Measurements from ENCODE around the gene KATNAL2. TPM values are rescaled to one million over a fixed set of nuclear protein-coding genes. Genes with fewer than 3 reads are reported as not detected.

Gene KATNAL2
- total and polyA plus RNA-seq, 10 of the 15 experiments (the other 5 are each of a cell fraction or from before 2014, with no cell fraction given) = 0.20 to 2.4 (median 1.7) TPM

GRCh38 chr18:47087676-47088075 lies 170.3 kb downstream of the KATNAL2 start:
- intact Hi-C loops (cut with micrococcal nuclease; ENCODE audit: unreplicated experiment) = no loop called here
- Histone ChIP-seq H3K4me1 (ENCODE audit: control insufficient read depth, insufficient read depth, low read length) (no peaks in the 10 kb centered on the region), H3K9ac (ENCODE audit: control insufficient read depth, insufficient read depth, low read length) (no peak overlapping the region), H3K4me2 (ENCODE audit: control insufficient read depth, insufficient read depth) (no peak overlapping the region), H3K9me3 (replicated peaks; ENCODE audit: control insufficient read depth, insufficient read depth, low read length) (no peaks in the 10 kb centered on the region), H2AFZ (ENCODE audit: control insufficient read depth, low read depth, low read length) (no peak overlapping the region), H3K27ac (ENCODE audit: control insufficient read depth, insufficient read depth) (no peak overlapping the region), H3K79me2 (ENCODE audit: control insufficient read depth, insufficient read depth, low read length) (no peaks in the 10 kb centered on the region), H4K20me1 (ENCODE audit: control insufficient read depth, insufficient read depth) (no peaks in the 10 kb centered on the region), H3K27me3 (replicated peaks in 1 of 2; ENCODE audit: control insufficient read depth in 2 of 2, insufficient read depth in 2 of 2, low read length in 1 of 2) (no peaks in the 10 kb centered on the region), H3K4me3 (no peak overlapping the region), H3K36me3 (ENCODE audit: control insufficient read depth in 2 of 2, insufficient read depth in 2 of 2, low read length in 1 of 2) (no peaks in the 10 kb centered on the region)
- TF ChIP-seq CREM (IDR thresholded peaks at IDR 0.05; ENCODE audit: low read depth) (no peak), POLR2AphosphoS5 (IDR thresholded peaks at IDR 0.05; ENCODE audit: low read length) (no peak), NFXL1 (IDR thresholded peaks at IDR 0.05; ENCODE audit: borderline replicate concordance) (no peak)
- TF ChIP-seq, protein P1, sequence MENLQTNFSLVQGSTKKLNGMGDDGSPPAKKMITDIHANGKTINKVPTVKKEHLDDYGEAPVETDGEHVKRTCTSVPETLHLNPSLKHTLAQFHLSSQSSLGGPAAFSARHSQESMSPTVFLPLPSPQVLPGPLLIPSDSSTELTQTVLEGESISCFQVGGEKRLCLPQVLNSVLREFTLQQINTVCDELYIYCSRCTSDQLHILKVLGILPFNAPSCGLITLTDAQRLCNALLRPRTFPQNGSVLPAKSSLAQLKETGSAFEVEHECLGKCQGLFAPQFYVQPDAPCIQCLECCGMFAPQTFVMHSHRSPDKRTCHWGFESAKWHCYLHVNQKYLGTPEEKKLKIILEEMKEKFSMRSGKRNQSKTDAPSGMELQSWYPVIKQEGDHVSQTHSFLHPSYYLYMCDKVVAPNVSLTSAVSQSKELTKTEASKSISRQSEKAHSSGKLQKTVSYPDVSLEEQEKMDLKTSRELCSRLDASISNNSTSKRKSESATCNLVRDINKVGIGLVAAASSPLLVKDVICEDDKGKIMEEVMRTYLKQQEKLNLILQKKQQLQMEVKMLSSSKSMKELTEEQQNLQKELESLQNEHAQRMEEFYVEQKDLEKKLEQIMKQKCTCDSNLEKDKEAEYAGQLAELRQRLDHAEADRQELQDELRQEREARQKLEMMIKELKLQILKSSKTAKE (IDR thresholded peaks at IDR 0.05; ENCODE audit: low read depth, poor library complexity, severe bottlenecking) = no peak
- 80% methylated on average over 5 of the region's 5 CpGs for WGBS (ENCODE audit: insufficient coverage, insufficient replicate concordance, low lambda C conversion rate, missing lambda C conversion rate)
- FAIRE-seq (no peak), ATAC-seq (no peak), DNase-seq (ENCODE audit: low read depth, low spot score) (no peak)
- SMC1A ChIA-PET (ENCODE audit: uncharacterized antibody, unreplicated experiment) = interaction anchor here (1.1 kb wide), 1 partner anchor 14 kb away, joined by 3 read pairs; no protein-coding TSS in a partner anchor
- BruUV-seq (replicated peaks) = no TSS peak
- in situ Hi-C loops (cut with MboI) = no loop called here
- RAD21 ChIA-PET (ENCODE audit: unreplicated experiment) = no interaction called here
- POLR2A ChIA-PET = interaction anchor here (0.7 kb wide), 1 partner anchor 20 kb away, joined by 3 read pairs; no protein-coding TSS in a partner anchor
- CTCF ChIA-PET = interaction anchor here (1.0 kb wide), 1 partner anchor 14 kb away, joined by 3 read pairs; no protein-coding TSS in a partner anchor

DNA sequence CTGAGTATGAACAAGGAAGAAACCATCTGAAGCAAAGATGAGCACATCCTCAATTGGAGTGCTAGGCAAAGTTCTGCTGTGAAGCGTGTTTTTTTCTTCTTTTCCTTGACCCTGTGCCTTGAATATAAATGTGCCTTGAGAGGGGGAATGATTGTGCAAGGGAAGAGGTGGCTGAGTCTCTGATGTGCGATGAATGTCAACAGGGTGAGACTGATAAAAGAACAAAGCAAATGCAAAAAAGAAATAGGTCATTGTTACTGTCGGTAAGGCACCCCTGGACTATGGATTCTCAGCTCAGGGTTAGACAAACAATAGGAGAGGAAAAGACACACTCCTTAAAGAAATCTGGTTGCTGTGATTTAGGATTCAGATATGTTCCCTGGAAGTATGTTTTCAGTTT lies 178.4 kb downstream of the KATNAL2 start:
- Histone ChIP-seq H3K4me2 (ENCODE audit: control insufficient read depth, insufficient read depth) (no peak overlapping the region), H4K20me1 (ENCODE audit: control insufficient read depth, insufficient read depth) (no peaks in the 10 kb centered on the region), H3K9ac (ENCODE audit: control insufficient read depth, insufficient read depth, low read length) (no peak overlapping the region), H3K27ac (ENCODE audit: control insufficient read depth, insufficient read depth) (no peak overlapping the region), H3K36me3 (ENCODE audit: control insufficient read depth in 2 of 2, insufficient read depth in 2 of 2, low read length in 1 of 2) (no peaks in the 10 kb centered on the region), H2AFZ (ENCODE audit: control insufficient read depth, low read depth, low read length) (no peak overlapping the region), H3K4me1 (ENCODE audit: control insufficient read depth, insufficient read depth, low read length) (no peaks in the 10 kb centered on the region), H3K9me3 (replicated peaks; ENCODE audit: control insufficient read depth, insufficient read depth, low read length) (no peaks in the 10 kb centered on the region), H3K4me3 (no peak overlapping the region), H3K79me2 (ENCODE audit: control insufficient read depth, insufficient read depth, low read length) (no peaks in the 10 kb centered on the region), H3K27me3 (replicated peaks in 1 of 2; ENCODE audit: control insufficient read depth in 2 of 2, insufficient read depth in 2 of 2, low read length in 1 of 2) (no peaks in the 10 kb centered on the region)
- POLR2A ChIA-PET = no interaction called here
- intact Hi-C loops (cut with micrococcal nuclease; ENCODE audit: unreplicated experiment) (no loop called here), in situ Hi-C loops (cut with MboI) (no loop called here)
- SMC1A ChIA-PET (ENCODE audit: uncharacterized antibody, unreplicated experiment) = no interaction called here
- no peak for ATAC-seq
- BruUV-seq (replicated peaks) = no TSS peak
- CTCF ChIA-PET = interaction anchor here (3.1 kb wide), 1 partner anchor 109 kb away, joined by 14 read pairs; no protein-coding TSS in a partner anchor
- no peak for DNase-seq (ENCODE audit: low read depth, low spot score)
- FAIRE-seq = no peak
- 98% methylated on average over 3 of the region's 3 CpGs for WGBS (ENCODE audit: insufficient coverage, insufficient replicate concordance, low lambda C conversion rate, missing lambda C conversion rate)
- no peak for TF ChIP-seq REST (IDR thresholded peaks at IDR 0.05; ENCODE audit: low read depth, low read length)
- RAD21 ChIA-PET (ENCODE audit: unreplicated experiment) = no interaction called here
